Common myeloid progenitor, CD34-positive (primary cell): ENCODE results near the gene PLA2G5.

Experiments used
- CTCF ChIA-PET: fragments of 350-600 bp; sonication (Branson Sonifier 250); formaldehyde crosslinking; loops from one replicate; lab custom pipeline; 2021; ENCODE audit warnings: antibody characterized with exemption; lab: Charles Lee
- POLR2A ChIA-PET: fragments of 350-600 bp; sonication (Branson Sonifier 250); formaldehyde crosslinking; loops from one replicate; lab custom pipeline; 2021; ENCODE audit warnings: antibody characterized with exemption; lab: Charles Lee
- DNase-seq, 3 donors: peaks; one replicate each; pipeline versions ENCODE4 v3.0.0 to v3.0.0-alpha.2; 2013
- H3K27ac ChIP-seq, 2 experiments: 1 replicate in 1 of 2; 2 replicates in 1 of 2; pipeline ENCODE4 v1.7.0; 2013; ENCODE audit warnings: inconsistent platforms in 2 of 2, low read length in 2 of 2, mild to moderate bottlenecking in 2 of 2, low read depth in 1 of 2, moderate library complexity in 1 of 2; ENCODE audit not compliant: severe bottlenecking in 2 of 2, insufficient read depth in 1 of 2, poor library complexity in 1 of 2
- H3K27me3 ChIP-seq, 5 experiments: replicated peaks in 2 of 5; 1 replicate in 3 of 5; 2 replicates in 2 of 5; pipeline versions ENCODE4 v1.6.1 to v1.7.0; 2013; ENCODE audit warnings: low read length in 4 of 5, mild to moderate bottlenecking in 2 of 5, moderate library complexity in 2 of 5, inconsistent platforms in 1 of 5; ENCODE audit not compliant: insufficient read depth in 5 of 5, control insufficient read depth in 4 of 5
- H3K36me3 ChIP-seq, 4 experiments: 1 replicate in 2 of 4; 2 replicates in 2 of 4; pipeline versions ENCODE4 v1.6.1 to v1.7.0; 2013; ENCODE audit warnings: low read length in 3 of 4, control low read depth in 1 of 4, mild to moderate bottlenecking in 1 of 4; ENCODE audit not compliant: control insufficient read depth in 4 of 4, insufficient read depth in 4 of 4
- H3K4me1 ChIP-seq, 4 experiments: 1 replicate in 3 of 4; 2 replicates in 1 of 4; pipeline versions ENCODE4 v1.6.1 to v1.7.1; 2013; ENCODE audit warnings: low read length in 3 of 4, mild to moderate bottlenecking in 3 of 4, control low read depth in 1 of 4, inconsistent platforms in 1 of 4, moderate library complexity in 1 of 4; ENCODE audit not compliant: control insufficient read depth in 4 of 4, insufficient read depth in 4 of 4; ENCODE audit errors: control extremely low read depth in 1 of 4
- H3K4me3 ChIP-seq, 7 experiments: 1 replicate in 4 of 7; 2 replicates in 3 of 7; pipeline versions ENCODE4 v1.5.1 to v1.7.0; 2013; ENCODE audit warnings: mild to moderate bottlenecking in 7 of 7, low read length in 6 of 7, moderate library complexity in 6 of 7, inconsistent platforms in 2 of 7, low read depth in 2 of 7, control low read depth in 1 of 7; ENCODE audit not compliant: insufficient read depth in 4 of 7, control insufficient read depth in 1 of 7; ENCODE audit errors: extremely low read depth in 1 of 7
- H3K9me3 ChIP-seq, 5 experiments: 1 replicate in 4 of 5; 2 replicates in 1 of 5; pipeline versions ENCODE4 v1.6.1 to v1.7.1; 2013; ENCODE audit warnings: low read length in 4 of 5, mild to moderate bottlenecking in 2 of 5, inconsistent platforms in 1 of 5, low read depth in 1 of 5, moderate library complexity in 1 of 5; ENCODE audit not compliant: control insufficient read depth in 4 of 5, insufficient read depth in 2 of 5; ENCODE audit errors: control extremely low read depth in 1 of 5
- WGBS: methylation state at CpG from one replicate; pipeline ENCODE4 v1.1.5; 2013; ENCODE audit not compliant: insufficient coverage; 5-methylcytosine and 5-hydroxymethylcytosine counted together

Gene PLA2G5

DNA sequence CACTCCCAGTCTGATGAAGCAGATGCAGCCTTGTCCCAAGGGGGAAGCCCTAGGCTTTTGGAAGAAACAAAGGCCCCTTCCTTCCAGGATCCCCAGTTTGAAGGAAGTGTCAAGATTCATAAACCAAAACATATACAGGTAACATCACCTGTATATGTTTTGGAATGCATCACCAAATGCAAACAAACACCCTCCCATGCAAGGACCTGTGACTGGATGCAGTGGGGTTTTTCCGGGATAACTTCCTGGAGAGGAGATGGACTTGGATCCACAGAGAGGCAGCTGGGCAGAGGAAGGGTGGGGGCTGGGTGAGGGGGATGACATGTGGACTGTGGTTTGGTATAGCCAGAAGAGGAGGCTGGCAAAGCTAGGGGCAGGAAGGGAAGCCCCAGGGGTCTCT lies 67.6 kb downstream of the PLA2G5 start:
- Histone ChIP-seq H3K27me3 (peaks cover 0 to 3% (median 2%) of the 10 kb centered on the region in 5 experiments), H3K4me3 (no peak overlapping the region), H3K36me3 (no peaks in the 10 kb centered on the region), H3K9me3 (peaks cover 0 to 2% (median 0%) of the 10 kb centered on the region in 5 experiments), H3K4me1 (no peaks in the 10 kb centered on the region), H3K27ac (no peak overlapping the region)
- CTCF ChIA-PET, result no interaction called here
- POLR2A ChIA-PET, result no interaction called here
- 86% methylated on average over 1 of the region's 1 CpG for WGBS
- no peak for DNase-seq

DNA sequence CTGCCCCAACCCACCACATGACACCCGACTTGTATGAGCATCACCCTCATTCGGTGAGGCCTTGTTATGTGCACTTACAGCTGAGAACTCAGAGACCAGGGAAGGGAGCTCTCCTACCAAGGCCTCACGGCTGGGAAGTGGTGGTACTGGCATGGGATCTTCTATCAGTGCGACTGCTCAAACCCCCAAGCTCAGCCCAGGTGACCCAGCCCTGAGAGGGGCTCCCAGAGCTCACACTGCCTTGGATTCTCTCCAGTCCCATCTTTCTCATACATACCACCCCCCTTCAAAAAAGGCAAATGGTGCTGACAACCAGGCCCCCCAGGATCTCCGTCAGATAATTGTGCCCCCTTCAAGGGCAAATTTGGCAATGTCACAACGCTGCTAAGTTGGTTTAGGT lies 68.4 kb downstream of the PLA2G5 start:
- CTCF ChIA-PET, result no interaction called here
- peaks cover 0 to 3% (median 2%) of the 10 kb centered on the region in 5 experiments for H3K27me3 ChIP-seq
- DNase-seq, result no peak
- H3K4me3 ChIP-seq, result no peak overlapping the region
- H3K9me3 ChIP-seq, result peaks cover 0 to 2% (median 0%) of the 10 kb centered on the region in 5 experiments
- H3K36me3 ChIP-seq, result no peaks in the 10 kb centered on the region
- WGBS, result 89% methylated on average over 5 of the region's 6 CpGs
- no peaks in the 10 kb centered on the region for H3K4me1 ChIP-seq
- H3K27ac ChIP-seq, result no peak overlapping the region
- POLR2A ChIA-PET, result no interaction called here

DNA sequence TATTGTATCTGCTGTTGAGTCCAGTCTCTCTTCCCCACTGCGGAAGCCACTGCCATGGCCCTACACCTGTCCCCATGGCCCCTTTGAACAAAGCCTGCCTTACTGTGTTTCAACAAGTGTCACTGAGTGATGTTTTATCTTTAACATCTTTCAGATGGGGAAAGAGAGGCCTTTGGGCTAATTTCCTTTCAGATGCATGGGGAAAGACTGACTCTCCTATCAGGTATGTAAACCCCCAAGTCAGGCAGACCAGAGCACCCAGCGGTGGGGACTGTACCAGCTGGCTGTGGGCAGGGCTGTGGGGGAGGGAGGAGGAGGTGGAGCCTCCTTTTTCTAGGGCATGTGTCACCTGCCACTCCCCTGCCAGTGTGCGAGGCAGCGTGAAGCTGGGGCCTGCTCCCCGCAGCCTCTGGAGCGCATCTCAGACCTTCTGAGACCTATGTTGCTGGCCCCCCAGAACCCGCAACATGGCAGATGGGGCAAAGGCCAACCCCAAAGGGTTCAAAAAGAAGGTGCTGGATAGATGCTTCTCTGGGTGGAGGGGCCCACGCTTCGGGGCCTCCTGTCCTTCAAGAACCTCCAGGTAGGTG lies 69.1 kb downstream of the PLA2G5 start, which contains the start of gene PLA2G2F:
TSS of gene PLA2G2F (plus strand) at position 363 of the 590 bp plus-strand sequence. CDS start at position 468, 105 bp downstream.
- POLR2A ChIA-PET, result no interaction called here
- no peak within 1 kb of the TSS for H3K27ac ChIP-seq
- H3K9me3 ChIP-seq, result peaks cover 0 to 2% (median 0%) of the 10 kb centered on the region in 5 experiments
- H3K27me3 ChIP-seq, result peaks cover 0 to 3% (median 2%) of the 10 kb centered on the region in 5 experiments
- H3K36me3 ChIP-seq, result no peaks in the 10 kb centered on the region
- WGBS, result 100% methylated on average over 1 of the region's 9 CpGs
- DNase-seq, result no peak
- CTCF ChIA-PET, result no interaction called here
- H3K4me1 ChIP-seq, result no peaks in the 10 kb centered on the region
- H3K4me3 ChIP-seq, result no peak within 1 kb of the TSS

DNA sequence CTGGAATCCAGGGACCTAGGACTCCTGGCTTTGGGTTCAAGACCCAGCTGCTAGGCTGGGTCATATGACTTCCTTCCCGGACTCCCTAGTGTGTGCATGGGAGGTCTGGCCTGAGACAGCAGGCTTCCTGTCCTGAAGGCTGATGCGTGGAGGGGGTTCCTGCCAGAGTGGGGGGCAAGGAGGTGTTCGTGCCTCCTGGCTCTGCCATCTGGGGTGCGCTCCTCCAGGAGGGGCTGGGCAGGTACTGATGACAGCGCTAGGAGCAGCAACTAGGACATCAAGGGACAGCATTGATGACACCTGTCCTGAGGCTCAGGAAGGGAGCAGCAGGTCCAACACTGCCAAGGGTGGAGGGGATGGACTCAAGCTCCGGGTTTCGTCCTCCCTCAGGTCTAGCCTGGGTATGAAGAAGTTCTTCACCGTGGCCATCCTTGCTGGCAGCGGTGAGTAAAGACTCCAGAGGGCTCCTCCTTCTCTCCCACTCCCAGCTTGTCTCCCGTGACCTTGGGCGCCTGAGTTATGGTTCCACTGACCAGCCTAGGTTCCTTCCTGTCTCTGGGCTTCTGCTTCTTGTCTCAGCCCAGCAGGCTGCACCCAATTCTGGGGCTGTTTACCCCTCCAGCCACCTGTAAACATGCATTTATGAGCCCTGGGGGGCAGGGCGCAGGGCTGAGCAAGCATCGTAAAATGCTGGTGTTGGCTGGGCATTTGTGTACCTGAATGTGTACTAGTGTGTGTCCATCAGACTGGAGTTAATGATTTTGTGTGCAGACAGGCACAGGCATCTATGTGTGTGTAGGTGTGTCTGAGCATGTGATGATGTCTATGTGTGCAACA lies 70.0 kb downstream of the PLA2G5 start:
- no peak for DNase-seq
- Histone ChIP-seq H3K36me3 (no peaks in the 10 kb centered on the region), H3K4me3 (no peak overlapping the region), H3K27me3 (peaks cover 0 to 3% (median 1%) of the 10 kb centered on the region in 5 experiments), H3K27ac (no peak overlapping the region), H3K4me1 (no peaks in the 10 kb centered on the region), H3K9me3 (peaks cover 0 to 2% (median 0%) of the 10 kb centered on the region in 5 experiments)
- WGBS, result 85% methylated on average over 7 of the region's 13 CpGs
- ChIA-PET POLR2A (no interaction called here), CTCF (no interaction called here)

DNA sequence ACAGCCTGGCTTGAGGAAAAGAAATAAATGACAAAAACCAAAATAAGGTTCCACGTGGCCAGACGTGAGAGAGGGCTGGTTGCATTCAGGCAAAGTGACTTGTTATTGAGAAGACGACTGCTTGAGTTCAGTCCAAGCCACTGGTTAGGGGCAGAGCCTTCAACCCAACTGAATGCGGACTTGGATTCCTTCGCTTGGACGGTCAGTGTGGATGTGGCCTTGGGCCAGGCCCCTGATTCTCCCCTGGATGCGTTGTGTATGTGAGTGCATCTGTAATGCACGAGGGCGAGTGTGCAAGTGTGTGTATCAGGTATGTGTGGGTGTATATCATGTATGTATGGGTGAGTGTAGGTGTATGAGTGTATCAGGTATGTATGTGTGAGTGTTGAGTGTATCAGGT lies 71.0 kb downstream of the PLA2G5 start:
- H3K4me1 ChIP-seq, result no peaks in the 10 kb centered on the region
- no peaks in the 10 kb centered on the region for H3K9me3 ChIP-seq
- ChIA-PET POLR2A (no interaction called here), CTCF (no interaction called here)
- WGBS, result 97% methylated on average over 9 of the region's 9 CpGs
- DNase-seq, result no peak
- H3K27ac ChIP-seq, result no peak overlapping the region
- no peaks in the 10 kb centered on the region for H3K36me3 ChIP-seq
- no peak overlapping the region for H3K4me3 ChIP-seq
- peaks cover 0 to 3% (median 0%) of the 10 kb centered on the region in 5 experiments for H3K27me3 ChIP-seq

GRCh38 chr1:20141466-20141865 lies 71.5 kb downstream of the PLA2G5 start:
- Histone ChIP-seq H3K4me1 (no peaks in the 10 kb centered on the region), H3K27ac (no peak overlapping the region), H3K27me3 (peaks cover 0 to 6% (median 0%) of the 10 kb centered on the region in 5 experiments), H3K36me3 (no peaks in the 10 kb centered on the region), H3K4me3 (no peak overlapping the region), H3K9me3 (no peaks in the 10 kb centered on the region)
- CTCF ChIA-PET, result no interaction called here
- 97% methylated on average over 5 of the region's 7 CpGs for WGBS
- POLR2A ChIA-PET, result no interaction called here
- no peak for DNase-seq
